Endothelial cell of umbilical vein (primary cell): Measurements from ENCODE around the gene SPATA33. TPM values are rescaled to one million over a fixed set of nuclear protein-coding genes. Genes with fewer than 3 reads are reported as not detected.

ENCODE experiments used
- BruUV-seq: library from RNA; stranded (reverse); fragments of 400-500 nt; replicated peaks from 2 replicates; lab custom pipeline; 2021; lab: Mats Ljungman, UMichigan
- CTCF ChIA-PET: fragments of 300-600, 350-600 bp; sonication (Branson Sonifier 250); formaldehyde crosslinking; loops from one replicate; lab custom pipeline; 2021; ENCODE audit warnings: antibody characterized with exemption, inconsistent platforms; lab: Charles Lee
- POLR2A ChIA-PET: fragments of 300-600, 350-600 bp; sonication (Branson Sonifier 250); formaldehyde crosslinking; loops from one replicate; lab custom pipeline; 2021; ENCODE audit warnings: antibody characterized with exemption, inconsistent platforms; lab: Charles Lee
- DNase-seq: peaks from one replicate; pipeline ENCODE4 v3.0.0-alpha.2; 2011; ENCODE audit warnings: low read depth, low spot score
- FAIRE-seq: peaks from 2 replicates; lab custom pipeline; 2011; peaks lifted over from hg19 to GRCh38; lab: Jason Lieb, UNC
- H2AFZ ChIP-seq: 2 replicates; pipeline ENCODE4 v1.6.0; 2012; ENCODE audit warnings: low read depth, low read length, control low read depth, inconsistent platforms
- H3K27ac ChIP-seq: 2 replicates; pipeline ENCODE4 v1.5.1; 2011; ENCODE audit warnings: low read depth, mild to moderate bottlenecking, control low read depth, low read length, moderate library complexity; ENCODE audit not compliant: insufficient read depth
- H3K27me3 ChIP-seq, 2 experiments: 2 replicates each; pipeline versions ENCODE4 v1.6.0 to v1.6.1; 2011; ENCODE audit warnings: low read length in 2 of 2, mixed read lengths in 1 of 2; ENCODE audit not compliant: control insufficient read depth in 2 of 2, insufficient read depth in 2 of 2
- H3K36me3 ChIP-seq, 2 experiments: 2 replicates in 1 of 2; 3 replicates in 1 of 2; pipeline ENCODE4 v1.5.1; 2011; ENCODE audit warnings: low read length in 2 of 2, mild to moderate bottlenecking in 1 of 2, moderate library complexity in 1 of 2; ENCODE audit not compliant: control insufficient read depth in 2 of 2, insufficient read depth in 2 of 2; ENCODE audit errors: extremely low read depth in 1 of 2
- H3K4me1 ChIP-seq: 3 replicates; pipeline ENCODE4 v1.5.1; 2011; ENCODE audit warnings: mild to moderate bottlenecking, low read length; ENCODE audit not compliant: control insufficient read depth, insufficient read depth; ENCODE audit errors: extremely low read depth
- H3K4me2 ChIP-seq: 2 replicates; pipeline ENCODE4 v1.6.1; 2011; ENCODE audit warnings: low read length, control low read depth, mixed read lengths; ENCODE audit not compliant: insufficient read depth
- H3K4me3 ChIP-seq, 3 experiments: fragments of 200-600 bp in 1 of 3; sonication (generic), shearing (Covaris generic) in 1 of 3; replicated peaks in 1 of 3; 2 replicates each; pipeline ENCODE4 v1.5.1; 2011 to 2016; ENCODE audit warnings: control low read depth in 3 of 3, low read length in 3 of 3, mild to moderate bottlenecking in 2 of 3, inconsistent platforms in 1 of 3, low read depth in 1 of 3, moderate library complexity in 1 of 3; ENCODE audit not compliant: insufficient read depth in 1 of 3
- H3K79me2 ChIP-seq: 2 replicates; pipeline ENCODE4 v1.6.0; 2012; ENCODE audit warnings: low read length, inconsistent platforms; ENCODE audit not compliant: control insufficient read depth, insufficient read depth
- H3K9ac ChIP-seq: replicated peaks from 2 replicates; pipeline ENCODE3; 2011; ENCODE audit warnings: low read length, control low read depth; ENCODE audit not compliant: insufficient read depth; ENCODE audit errors: extremely low read depth
- H3K9me1 ChIP-seq: replicated peaks from 3 replicates; pipeline ENCODE4 v1.6.0; 2011; ENCODE audit warnings: mild to moderate bottlenecking, low read length; ENCODE audit not compliant: control insufficient read depth, insufficient read depth; ENCODE audit errors: extremely low read depth
- H3K9me3 ChIP-seq: replicated peaks from 2 replicates; pipeline ENCODE4 v1.5.1; 2012; ENCODE audit warnings: low read length, inconsistent platforms; ENCODE audit not compliant: control insufficient read depth, insufficient read depth
- H4K20me1 ChIP-seq: replicated peaks from 2 replicates; pipeline ENCODE3; 2011; ENCODE audit warnings: mild to moderate bottlenecking, low read length; ENCODE audit not compliant: control insufficient read depth, insufficient read depth; ENCODE audit errors: extremely low read depth
- CTCF ChIP-seq, 2 donors: IDR thresholded peaks; 1 replicate in 1 of 2; 2 replicates in 1 of 2; pipeline ENCODE4 v1.5.1; 2011; ENCODE audit warnings: low read length in 2 of 2, mild to moderate bottlenecking in 2 of 2, moderate library complexity in 2 of 2, control low read depth in 1 of 2, inconsistent platforms in 1 of 2, low read depth in 1 of 2; ENCODE audit not compliant: insufficient read depth in 1 of 2; ENCODE audit errors: extremely low read depth in 1 of 2
- EZH2 ChIP-seq: IDR thresholded peaks from 2 replicates; pipeline ENCODE4 v1.6.1; 2012; ENCODE audit warnings: borderline replicate concordance, low read depth, mild to moderate bottlenecking, moderate library complexity, low read length, inconsistent platforms; ENCODE audit not compliant: severe bottlenecking
- FOS ChIP-seq: IDR thresholded peaks from 2 replicates; pipeline ENCODE4 v1.6.1; 2011; ENCODE audit warnings: mild to moderate bottlenecking, low read length, moderate library complexity, borderline replicate concordance; ENCODE audit not compliant: insufficient read depth
- GATA2 ChIP-seq: IDR thresholded peaks from 2 replicates; pipeline ENCODE4 v1.7.0; 2011; ENCODE audit warnings: low read depth, mild to moderate bottlenecking, moderate library complexity, mixed read lengths, low read length; ENCODE audit not compliant: insufficient read length, insufficient read depth
- JUN ChIP-seq: IDR thresholded peaks from 2 replicates; pipeline ENCODE4 v1.6.1; 2011; ENCODE audit warnings: borderline replicate concordance, low read depth; ENCODE audit not compliant: insufficient read length, insufficient read depth
- MYC ChIP-seq: IDR thresholded peaks from one replicate; pipeline ENCODE4 v1.6.1; 2011; ENCODE audit warnings: mild to moderate bottlenecking, low read depth, low read length
- POLR2A ChIP-seq: IDR thresholded peaks from 2 replicates; pipeline ENCODE4 v1.6.1; 2012; ENCODE audit warnings: low read depth, mild to moderate bottlenecking, control low read depth, low read length
- POLR2AphosphoS5 ChIP-seq: IDR thresholded peaks from 2 replicates; pipeline ENCODE4 v1.6.1; 2012; ENCODE audit warnings: low read depth, mild to moderate bottlenecking, control low read depth, low read length, moderate library complexity; ENCODE audit not compliant: insufficient read depth
- dilution Hi-C: fragments of 300-500 bp; cut with MboI; formaldehyde crosslinking; loops from one replicate; pipeline ENCODE4 v1.15.0; 2019; ENCODE audit warnings: low sequenced_read_pairs; ENCODE audit not compliant: extremely low pct_ligation_motif_present
- intact Hi-C: fragments of 100-400 bp; cut with micrococcal nuclease; formaldehyde crosslinking; loops from one replicate; pipeline ENCODE4 v1.10.0; 2022
- polyA plus RNA-seq, 4 experiments: library from polyadenylated mRNA; depleted of rRNA in 3 of 4; stranded (reverse) in 3 of 4; unstranded in 1 of 4; fragments of >200 nt; gene quantifications; 2 replicates each; pipeline versions ENCODE4 v1.2.1 to v1.2.3, GENCODE V29; 2011 to 2012; ENCODE audit warnings: missing spikeins in 1 of 4
- total RNA-seq: library from RNA; stranded (reverse); gene quantifications from 2 replicates; pipeline ENCODE4 v1.2.3, GENCODE V29; 2021
- TF ChIP-seq, protein P1 (sequence below): IDR thresholded peaks from 2 replicates; pipeline ENCODE4 v1.6.1; 2011; ENCODE audit not compliant: insufficient read depth, insufficient read length

The SPATA33 gene
- total and polyA plus RNA-seq, 2 donors (not counting 3 experiments of a cell fraction or from before 2014, with no cell fraction given): 3.5 to 11.4 TPM

DNA sequence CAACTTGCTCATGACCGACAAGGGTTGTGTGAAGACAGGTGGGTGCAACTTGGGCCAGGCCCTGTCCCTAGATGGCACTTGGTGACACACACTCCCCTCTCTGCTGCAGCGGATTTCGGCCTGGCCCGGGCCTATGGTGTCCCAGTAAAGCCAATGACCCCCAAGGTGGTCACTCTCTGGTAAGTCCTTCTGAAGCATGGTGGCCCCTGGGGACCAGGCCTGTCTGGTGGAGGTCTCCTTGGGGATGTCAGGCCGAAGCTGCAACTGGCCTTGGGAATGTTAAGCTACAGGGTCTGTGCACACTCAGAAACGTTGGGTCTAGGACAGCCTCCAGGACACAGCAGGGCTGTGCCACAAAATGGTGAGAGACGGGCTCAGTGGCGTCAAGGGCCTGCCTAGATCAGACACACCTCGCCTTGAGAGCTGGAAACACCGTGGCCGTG, 35.7 kb downstream of the SPATA33 start:
- Histone ChIP-seq H3K4me3 (no peak overlapping the region), H4K20me1 (no peaks in the 10 kb centered on the region), H3K36me3 (peaks cover 3 to 39% of the 10 kb centered on the region in 2 experiments), H2AFZ (no peak overlapping the region), H3K9me1 (no peaks in the 10 kb centered on the region), H3K27me3 (no peaks in the 10 kb centered on the region), H3K4me1 (no peaks in the 10 kb centered on the region), H3K9me3 (no peaks in the 10 kb centered on the region), H3K27ac (no peak overlapping the region), H3K9ac (no peak overlapping the region), H3K4me2 (no peak overlapping the region), H3K79me2 (peaks cover 2% of the 10 kb centered on the region)
- no peak for TF ChIP-seq GATA2
- TF ChIP-seq JUN: no peak
- TF ChIP-seq, protein P1, sequence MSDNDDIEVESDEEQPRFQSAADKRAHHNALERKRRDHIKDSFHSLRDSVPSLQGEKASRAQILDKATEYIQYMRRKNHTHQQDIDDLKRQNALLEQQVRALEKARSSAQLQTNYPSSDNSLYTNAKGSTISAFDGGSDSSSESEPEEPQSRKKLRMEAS: no peak
- no peak for TF ChIP-seq POLR2AphosphoS5
- TF ChIP-seq EZH2: no peak
- no peak for TF ChIP-seq FOS
- no peak for TF ChIP-seq MYC
- no peak for TF ChIP-seq CTCF (IDR thresholded peaks at IDR 0.05; ENCODE audit: extremely low read depth in 1 of 2, insufficient read depth in 1 of 2, low read depth in 1 of 2, low read length in 2 of 2)
- no peak for TF ChIP-seq POLR2A
- POLR2A ChIA-PET: no interaction called here
- intact Hi-C loops (no loop called here), dilution Hi-C loops (no loop called here)
- no peak for DNase-seq
- no peak for FAIRE-seq
- BruUV-seq: no TSS peak
- CTCF ChIA-PET: no interaction called here
